Measurements from ENCODE around the gene VDAC1.
"Not testable (repeated sequence)": the region's sequence is repeated elsewhere in the genome, so short reads cannot be mapped to it uniquely, and the experiment has no call there.

The VDAC1 gene

DNA sequence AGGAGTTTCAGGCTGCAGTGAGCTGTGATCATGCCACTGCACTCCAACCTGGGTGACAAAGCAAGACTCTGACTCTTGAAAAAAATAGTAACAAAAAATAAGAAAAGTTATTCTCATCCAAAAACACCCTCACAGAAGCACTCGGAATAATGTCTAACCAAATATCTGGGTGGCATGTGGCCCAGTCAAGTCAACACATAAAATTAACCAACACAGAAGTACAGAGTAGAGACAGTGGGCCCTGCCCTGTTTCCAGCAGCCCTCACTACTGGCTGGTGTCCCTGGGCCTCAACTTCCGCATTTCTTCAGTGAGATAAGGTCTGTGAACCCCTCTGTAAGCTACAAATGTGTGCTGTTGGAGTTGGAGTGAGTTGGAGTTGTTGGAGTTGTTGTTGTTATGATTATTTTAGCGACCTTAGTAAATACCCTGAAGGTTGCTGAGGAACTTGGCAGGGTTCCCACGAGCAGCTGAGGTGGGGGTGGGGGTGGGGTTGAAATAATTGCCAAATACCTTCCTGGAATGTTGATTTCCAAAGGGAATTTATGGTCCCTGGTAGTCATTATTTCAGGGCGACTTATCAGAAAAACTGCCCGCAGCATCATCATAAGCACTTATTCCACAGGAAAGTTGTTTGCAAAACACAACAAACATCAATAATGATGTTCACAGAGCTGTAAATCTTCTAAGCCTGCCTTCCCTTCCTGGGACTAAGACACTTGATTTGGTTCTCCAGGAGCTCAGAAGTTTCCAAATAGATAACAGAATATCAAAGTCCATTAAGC, 66.5 kb downstream of the VDAC1 start:
- DNase-seq, result no peak

DNA sequence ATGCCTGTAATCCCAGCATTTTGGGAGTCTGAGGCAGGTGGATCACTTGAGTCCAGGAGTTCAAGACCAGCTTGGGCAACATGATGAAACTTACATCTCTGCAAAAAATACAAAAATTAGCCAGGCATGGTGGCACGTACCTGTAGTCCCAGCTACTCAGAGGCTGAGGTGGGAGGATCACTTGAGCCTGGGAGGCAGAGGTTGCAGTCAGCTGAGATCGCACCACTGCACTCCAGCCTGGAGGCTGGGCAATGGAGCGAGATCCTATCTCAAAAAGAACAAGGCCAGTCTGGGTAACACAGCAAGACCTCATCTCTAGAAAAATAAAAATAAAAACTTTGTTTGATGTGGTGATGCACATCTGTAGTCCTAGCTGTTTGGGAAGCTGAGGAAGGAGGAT, 67.1 kb downstream of the VDAC1 start:
- DNase-seq, result not testable (repeated sequence)

DNA sequence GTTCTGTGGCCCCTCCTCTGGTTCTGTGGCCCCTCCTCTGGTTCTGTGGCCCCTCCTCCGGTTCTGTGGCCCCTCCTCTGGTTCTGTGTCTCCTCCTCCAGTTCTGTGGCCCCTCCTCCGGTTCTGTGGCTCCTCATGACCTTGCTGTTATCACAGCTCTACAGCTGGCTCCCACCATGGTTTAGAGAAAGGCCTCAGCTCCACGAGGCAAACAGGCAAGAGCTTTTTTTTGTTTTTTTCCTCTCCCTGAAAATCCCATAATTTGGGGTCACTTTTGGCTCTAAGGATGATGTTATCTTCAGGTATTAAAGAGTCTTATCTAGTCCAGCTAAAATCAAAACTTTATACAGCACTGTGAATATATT, 68.1 kb downstream of the VDAC1 start:
- no peak for DNase-seq

DNA sequence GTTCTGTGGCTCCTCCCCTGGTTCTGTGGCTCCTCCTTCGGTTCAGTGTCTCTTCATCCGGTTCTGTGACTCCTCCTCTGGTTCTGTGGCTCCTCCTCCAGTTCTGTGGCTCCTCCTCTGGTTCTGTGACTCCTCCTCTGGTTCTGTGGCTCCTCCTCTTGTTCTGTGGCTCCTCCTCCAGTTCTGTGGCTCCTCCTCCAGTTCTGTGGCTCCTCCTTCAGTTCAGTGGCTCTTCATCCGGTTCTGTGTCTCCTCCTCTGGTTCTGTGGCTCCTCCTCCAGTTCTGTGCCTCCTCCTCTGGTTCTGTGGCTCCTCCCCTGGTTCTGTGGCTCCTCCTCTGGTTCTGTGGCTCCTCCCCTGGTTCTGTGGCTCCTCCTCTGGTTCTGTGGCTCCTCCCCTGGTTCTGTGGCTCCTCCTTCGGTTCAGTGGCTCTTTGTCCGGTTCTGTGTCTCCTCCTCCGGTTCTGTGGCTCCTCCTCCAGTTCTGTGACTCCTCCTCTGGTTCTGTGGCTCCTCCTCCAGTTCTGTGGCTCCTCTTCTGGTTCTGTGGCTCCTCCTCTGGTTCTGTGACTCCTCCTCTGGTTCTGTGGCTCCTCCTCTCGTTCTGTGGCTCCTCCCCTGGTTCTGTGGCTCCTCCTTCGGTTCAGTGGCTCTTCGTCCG, 68.7 kb downstream of the VDAC1 start:
- not testable (repeated sequence) for DNase-seq

DNA sequence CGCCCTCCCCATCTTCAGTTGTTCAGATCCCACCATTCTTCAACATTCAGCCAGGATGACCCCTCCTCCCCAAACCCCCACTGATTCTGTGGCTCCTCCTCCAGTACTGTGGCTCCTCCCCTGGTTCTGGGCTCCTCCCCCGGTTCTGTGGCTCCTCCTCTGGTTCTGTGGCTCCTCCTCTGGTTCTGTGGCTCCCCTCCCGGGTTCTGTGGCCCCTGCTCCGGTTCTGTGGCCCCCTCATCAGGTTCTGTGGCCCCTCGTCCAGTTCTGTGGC, 69.2 kb downstream of the VDAC1 start:
- DNase-seq, result no peak

DNA sequence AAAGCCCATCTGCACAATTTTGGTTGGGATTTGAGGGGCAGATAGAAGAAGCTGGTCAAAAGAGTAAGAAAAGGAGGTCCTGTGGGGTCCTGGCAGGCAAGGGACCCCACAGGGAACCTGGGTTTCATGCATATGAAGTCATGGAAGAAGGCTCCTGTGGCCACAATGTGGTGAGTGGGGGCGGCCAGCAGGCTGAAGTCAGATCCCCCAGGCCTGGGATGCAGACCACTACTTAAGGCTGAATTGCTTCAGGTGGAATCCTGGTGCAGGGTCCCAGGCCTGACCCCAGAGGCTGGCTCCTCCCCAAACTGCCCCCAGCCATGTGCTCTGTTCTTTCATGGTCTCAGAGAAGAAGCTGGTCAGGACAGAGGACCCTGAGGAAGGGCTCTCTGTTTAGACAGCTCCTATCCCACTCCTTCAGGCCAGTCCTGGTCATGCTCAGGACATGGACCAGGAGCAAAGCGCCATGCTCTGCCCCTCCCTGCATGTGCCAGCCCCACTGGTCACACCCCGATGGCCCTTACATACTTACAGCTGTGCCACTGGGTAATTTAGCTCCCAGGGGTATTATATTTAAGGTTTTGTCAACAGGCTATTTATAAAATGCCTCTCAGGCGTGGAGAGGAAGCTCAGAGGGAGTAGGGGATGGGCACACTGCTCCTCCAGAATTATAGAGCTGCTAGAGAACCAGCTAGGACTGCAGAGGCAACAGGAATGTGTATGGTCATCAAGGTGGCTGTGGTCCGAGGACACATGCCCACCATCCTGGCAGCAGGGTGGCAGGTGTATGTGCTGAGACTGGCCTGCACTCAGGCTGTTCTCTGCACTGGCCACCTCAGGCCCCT, 69.7 kb downstream of the VDAC1 start:
- DNase-seq, result no peak

DNA sequence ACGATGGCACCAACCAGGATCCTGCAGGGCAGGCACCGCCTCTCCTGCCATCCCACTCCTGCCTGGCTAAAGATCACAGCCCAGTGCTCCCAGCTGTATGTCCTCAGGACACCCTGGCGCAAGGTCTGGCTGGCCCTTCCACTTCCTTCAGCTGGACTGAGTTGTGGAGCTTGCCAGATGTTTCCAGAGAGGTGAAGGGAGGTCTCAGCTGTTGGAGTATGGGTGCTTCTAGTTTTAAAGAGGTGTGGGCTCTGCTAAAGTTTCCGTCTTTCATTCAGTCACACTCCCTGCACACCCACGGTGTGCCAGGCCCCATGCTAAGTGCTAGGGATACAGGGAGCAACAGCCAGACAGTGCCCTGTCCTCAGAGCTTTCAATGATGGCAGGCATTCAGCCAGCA, 70.5 kb downstream of the VDAC1 start:
- no peak for DNase-seq

DNA sequence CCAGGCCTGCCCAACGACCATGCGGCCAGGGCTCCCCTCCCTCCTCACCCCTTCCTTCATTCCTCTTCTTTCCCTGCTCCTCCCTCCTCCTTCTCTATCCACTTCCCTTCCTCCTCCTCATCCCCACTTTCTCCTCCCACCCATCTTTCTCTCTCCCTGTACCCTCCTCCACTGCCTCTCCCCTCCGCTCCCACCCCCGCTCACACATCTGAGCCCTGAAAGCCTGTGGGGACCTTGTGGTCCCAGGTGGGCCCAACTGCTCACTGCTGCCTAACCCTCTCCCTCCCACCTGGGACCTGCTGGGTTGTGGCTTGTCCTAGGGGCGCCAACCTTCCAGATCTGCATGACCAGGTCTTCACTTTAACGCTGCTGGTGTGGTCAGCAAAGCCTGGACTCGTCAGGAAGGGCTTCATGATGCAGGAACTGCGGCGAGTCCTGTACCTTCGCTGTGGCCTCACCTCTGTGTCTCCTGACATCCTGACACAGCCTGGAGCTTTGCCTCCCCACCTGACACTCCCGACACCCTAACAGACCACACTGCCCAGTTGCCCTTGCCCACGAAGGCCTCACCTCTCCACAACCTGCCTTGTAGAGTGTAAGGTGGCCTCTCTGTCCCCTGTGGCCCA, 71.0 kb downstream of the VDAC1 start:
- no peak for DNase-seq

DNA sequence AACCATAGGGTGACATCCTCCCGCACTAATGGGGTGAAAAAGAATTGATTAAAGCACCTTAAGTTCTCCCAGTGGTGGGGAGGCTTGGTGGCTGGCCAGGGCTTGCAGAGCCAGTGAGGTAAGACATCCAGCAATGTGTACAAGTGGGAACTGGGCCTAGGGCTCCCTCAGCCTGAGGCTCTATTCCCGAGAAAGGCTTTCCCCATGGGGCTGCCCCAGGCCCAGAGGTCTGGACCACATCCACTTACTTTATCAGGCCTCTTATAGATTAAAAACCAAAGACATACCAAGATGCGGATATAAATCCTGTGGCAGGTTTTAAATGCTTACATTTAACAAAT, 71.6 kb downstream of the VDAC1 start:
- no peak for DNase-seq

DNA sequence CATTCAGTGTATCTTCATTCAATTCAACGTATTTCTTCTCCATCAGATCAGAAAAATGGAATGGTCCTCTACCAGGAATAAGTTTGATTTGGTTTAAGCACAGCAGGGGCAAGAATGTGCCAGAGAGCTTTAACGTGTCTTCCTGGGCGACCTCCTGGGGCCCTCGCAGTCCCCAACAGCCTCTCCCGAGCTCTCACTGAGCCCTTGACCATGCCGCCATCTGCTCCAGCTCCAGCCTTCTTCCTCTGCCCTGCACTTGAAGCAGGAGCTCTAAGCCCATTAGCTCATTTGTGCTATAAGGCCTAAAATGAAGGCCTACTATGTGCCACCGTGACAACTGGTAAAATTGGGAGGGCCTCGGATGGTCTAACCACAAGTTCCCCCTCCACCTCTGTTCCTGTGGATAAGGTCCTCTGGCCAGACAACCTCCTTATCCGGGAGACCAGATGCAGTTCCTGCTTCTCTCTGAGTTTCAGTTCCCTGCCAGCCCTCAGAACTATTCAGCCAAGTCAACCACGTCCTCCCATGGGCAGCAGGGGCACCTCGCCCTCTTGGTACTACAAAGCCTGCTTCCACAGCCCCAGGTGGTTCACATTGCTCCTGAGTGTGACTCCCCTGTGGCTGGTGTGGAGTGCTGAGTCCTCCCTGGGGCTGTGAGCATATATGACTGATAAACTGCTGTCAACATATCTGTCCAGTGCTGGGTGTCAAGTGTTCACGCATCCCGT, 72.2 kb downstream of the VDAC1 start:
- no peak for DNase-seq

DNA sequence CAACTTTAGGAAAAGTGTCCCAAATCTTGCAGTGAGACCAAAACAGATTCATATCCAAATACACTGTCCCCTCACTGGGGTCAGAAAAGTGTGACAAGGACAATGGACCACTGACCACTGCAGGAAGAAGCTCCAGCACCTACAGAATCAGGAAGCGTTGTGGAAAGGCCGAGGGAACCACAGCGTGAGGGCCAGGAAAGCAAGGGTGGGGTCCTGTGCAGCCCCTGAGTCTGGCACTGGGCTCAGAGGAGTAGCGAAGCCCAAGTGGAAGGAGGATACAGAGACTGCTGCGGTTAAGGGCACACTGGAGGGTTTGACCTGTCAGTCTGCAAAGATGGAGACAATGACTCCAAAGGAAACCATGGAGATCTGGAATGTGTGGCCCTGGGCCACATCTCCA, 73.2 kb downstream of the VDAC1 start:
- no peak for DNase-seq

DNA sequence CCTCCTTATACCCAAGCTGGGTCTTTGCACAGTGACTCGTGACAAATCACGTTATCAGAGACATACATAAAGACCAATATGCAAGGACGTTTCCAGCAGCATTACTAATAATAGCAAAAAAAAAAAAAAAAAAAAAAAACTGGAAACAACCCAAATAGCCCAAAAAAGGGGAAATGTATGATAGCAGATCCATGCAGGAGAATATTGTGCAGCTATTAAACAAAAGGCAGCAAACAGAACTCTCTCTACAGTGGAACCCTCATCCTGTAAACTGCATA, 74.0 kb downstream of the VDAC1 start:
- no peak for DNase-seq

DNA sequence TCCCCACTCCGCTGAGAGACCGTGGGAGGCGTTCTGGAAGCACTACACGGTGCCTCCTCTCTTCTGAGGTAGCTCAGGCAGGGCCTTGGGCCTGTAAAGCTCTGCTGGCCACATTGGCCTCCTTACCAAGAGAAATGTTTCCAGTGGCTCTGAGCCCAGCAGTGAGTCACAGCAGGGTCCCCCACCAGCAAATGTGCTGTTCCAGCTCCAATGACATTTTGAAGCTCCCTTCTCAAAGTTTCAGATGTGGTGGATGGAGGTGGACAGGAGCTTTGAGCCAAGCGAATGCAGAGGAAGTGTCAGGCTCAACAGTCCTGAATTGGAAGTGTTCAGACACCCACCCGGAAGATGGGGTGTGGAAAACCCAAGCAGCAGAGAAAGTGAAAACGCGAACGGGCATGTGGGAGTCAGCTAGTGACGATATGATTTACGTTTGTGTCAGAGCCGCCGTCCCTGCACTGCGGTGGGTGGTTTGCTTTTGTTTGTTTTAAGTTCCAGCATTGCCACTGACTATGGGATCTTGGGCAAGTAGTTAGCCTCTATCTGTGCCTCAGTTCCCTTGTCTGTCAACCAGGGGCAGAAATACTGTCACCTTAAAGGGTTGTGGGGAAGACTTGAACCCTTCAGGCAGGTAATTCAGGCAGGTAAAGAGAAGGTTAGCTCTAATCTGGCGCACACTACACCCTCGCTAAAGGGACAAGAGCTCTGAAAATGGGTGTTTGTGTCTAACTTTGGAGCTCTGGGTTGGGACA, 74.5 kb downstream of the VDAC1 start:
- DNase-seq, result peak in 2 of 4 experiments; percentile 12 to 19

DNA sequence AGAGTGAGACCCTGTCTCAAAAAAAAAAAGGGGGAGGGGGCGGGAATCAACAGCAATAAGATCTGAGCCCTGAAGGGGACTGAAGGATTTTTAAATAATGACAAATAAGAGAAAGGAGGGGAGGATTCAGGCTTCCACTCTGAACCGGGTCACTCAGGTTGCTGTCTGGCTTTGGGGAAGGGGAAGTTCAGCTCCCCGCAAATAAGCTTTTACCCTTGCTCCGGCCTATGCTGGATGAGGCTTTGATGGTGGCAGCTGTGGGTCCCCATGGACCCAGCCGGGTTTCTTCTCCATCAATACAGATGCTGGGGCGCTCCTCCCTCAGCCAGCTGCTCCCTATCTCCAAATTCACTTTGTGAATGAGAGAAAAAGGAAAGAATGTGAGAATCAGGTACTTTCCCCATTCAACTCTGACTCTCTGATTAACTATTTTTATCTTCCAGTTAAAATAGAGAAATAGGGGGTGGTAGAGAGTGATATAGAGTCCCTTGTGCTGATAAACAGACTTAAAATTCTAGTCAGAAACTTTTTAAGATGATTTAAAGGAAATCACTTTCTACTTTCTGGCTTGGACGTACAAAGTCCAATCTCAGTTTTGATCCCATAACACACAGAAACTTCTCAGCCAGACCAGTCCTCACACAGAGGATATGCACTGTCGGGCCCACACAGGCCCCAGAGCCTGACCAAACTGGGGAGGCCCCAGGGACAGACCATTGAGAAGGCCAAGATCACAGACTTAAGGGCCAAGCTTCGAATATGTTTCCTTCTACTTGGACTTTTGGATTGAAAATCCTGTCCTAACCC, 76.0 kb downstream of the VDAC1 start:
- DNase-seq, result no peak

DNA sequence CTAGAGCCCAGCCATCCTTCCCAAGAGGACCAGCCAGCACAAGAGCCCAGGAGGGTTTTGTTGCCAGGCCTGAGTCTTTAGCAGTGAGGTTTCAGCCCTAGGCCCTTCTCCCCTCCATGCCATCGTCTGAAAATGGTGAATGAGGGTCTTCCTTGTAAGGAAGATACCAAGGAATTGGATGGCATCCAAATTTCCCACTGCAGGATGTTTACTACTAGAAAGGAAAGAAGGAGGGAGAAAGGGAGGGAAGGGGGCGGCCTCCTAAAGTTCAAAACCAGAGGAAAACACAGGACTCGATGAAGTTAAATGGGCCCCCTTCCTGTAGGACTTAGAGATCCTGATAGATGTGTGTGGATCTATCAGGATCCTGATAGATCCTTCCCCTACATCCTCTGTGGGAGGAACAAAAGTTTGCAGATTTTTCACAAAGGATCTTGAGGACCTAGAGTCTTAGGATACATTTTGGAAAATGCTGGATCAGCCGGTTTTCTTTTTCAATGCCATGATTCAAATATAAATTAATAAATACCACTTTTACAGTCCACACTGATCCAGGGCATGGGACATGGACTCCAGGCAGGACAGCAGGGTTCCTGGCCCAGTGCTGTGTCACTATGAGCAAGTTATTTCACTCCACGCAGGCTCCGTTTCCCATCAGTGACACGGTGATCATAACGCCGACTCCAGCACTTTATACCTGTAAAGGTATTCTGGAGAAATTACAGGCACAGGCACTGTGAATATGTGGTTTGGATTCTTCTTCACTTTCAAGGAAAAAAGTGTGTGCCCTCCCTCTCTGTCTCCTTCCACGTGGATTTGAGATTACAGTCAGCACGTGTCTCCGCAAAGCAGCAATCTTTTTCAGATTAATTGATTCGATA, 77.2 kb downstream of the VDAC1 start:
- DNase-seq, result no peak

DNA sequence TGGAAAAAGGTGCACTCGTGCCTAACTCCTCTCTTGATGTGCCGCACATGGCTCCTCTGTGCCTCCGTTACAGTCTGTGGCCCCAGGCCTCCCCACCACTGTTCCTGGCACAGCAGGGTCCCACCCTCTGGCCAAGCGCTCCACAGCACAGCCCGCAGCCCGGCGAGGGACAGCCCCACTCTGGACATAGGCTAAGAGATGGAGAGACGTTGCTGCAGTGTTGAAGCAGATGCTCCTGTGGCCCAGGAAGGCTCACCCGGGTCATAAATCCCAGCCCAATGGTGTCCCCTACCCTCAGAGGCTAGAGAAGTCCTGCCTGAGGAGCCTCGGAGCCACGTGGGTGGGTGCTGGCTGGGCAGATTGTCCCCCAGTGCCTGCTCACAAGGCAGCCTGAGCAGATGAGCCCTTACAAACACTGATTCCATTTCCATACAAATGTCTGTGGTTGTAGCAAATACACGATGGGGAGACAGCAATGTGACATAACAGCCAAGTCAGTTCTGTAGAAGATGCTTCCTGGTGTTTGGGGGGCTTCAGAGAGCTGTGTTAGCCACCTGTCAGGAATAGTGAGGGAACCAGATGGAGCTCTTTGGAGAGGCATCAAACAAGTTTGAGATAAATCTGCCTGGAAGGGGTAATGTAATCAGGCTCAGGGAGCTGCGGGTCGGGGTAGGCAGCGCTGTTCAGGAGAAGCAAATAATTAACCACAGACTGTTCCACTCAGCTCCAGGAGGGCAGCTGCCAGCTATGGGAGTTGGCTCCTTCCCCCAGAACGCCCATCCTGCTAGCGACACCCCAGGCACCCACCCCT, 78.1 kb downstream of the VDAC1 start:
- DNase-seq, result no peak

DNA sequence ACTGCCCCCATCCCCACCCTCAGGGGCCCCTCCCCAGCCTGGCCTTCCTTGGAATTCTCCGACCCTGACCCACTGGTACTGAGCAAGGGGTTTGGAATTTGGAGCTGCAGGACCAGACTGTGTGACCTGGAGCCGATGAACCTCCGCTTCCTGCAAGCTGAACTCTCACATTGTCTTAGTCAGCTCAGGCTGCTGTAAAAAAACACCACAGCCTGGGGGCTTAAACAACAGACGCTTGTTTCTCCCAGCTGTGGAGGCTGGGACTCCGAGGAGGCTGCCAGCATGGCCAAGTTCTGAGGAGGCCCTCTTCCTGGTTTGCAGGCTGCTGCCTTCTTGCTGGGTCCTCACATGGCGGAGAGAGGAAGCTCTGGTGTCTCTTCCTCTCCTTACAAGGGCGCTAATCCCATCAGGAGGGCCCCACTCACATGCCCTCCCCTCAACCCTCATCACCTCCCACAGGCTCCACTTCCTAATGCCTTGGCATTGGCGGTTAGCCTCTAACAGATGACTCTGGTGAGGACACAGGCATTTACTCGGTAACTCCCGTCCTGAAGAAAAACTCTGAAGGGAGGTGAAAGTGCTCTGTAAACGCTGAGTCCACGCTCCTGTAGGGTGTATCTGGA, 78.8 kb downstream of the VDAC1 start:
- DNase-seq, result no peak

DNA sequence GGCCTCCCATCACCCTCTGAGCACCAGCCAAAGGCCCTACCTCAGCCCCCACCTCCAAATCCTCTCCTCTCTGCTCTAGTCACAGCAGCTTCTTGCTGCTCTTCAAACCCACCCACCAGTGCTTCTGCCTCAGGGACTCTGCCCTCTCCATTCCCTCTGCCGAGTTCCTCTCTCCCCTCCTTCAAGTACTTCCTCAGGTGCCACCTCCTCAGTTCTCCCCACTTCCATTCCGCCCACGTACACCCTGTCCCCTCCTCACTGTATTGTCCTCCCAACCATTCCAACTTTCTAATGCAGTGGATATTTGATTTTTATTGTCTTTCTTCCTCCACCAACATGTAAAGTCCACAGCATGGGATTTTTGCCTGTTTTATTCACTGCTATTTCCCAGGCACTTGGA, 79.5 kb downstream of the VDAC1 start:
- no peak for DNase-seq

DNA sequence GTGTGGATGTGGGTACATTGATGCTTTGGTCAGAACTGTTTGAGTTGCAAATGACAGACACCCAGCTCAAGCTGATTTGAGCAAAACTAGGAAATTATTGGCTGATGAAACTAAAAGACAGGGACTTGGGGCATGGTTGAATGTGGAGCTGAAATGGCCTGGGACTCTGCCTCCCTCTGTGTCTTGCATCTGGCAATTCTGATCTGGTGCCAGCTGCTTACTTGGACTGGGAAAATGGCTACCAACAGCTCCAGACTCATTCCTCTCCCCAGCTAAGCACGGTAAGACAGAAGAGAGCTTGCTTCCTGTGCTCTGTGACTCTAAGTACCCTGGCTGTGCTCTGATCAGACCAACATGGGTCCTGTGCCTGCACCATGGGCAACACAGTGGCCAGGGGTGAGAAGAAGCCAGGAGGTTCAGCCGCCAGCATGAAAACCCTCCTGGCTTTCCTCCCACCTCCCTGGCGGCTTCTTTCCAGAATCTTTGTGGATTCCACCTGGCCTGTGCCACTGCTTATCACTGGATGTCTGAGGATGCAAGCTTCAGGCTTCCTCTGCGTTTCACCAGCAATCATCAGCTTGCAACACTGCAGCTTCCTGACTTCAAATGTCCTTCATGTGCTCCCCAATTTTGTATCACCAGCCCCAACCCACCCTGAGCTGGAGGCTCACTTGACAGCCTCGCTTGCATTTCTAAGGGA, 80.4 kb downstream of the VDAC1 start:
- DNase-seq, result no peak
